Suprapubic skin (tissue), 4 donors: ENCODE measurements around the gene ZBTB46. TPM values are rescaled to one million over a fixed set of nuclear protein-coding genes. Genes with fewer than 3 reads are reported as not detected.
"Not testable (repeated sequence)": the region's sequence is repeated elsewhere in the genome, so short reads cannot be mapped to it uniquely, and the experiment has no call there.

Experiments used
- DNase-seq, 2 donors: peaks; one replicate each; pipeline ENCODE4 v3.0.0-alpha.2; 2019; ENCODE audit warnings: low spot score in 2 of 2
- H3K27ac ChIP-seq: fragments of 200-600 bp; sonication (generic); one replicate; pipeline ENCODE4 v1.5.1; 2019
- H3K27me3 ChIP-seq: fragments of 200-600 bp; sonication (generic); one replicate; pipeline ENCODE4 v1.5.1; 2019
- H3K36me3 ChIP-seq: fragments of 200-600 bp; sonication (generic); one replicate; pipeline ENCODE4 v1.5.1; 2019
- H3K4me1 ChIP-seq: fragments of 200-600 bp; sonication (generic); one replicate; pipeline ENCODE4 v1.5.1; 2019
- H3K4me3 ChIP-seq: fragments of 200-600 bp; sonication (generic); one replicate; pipeline ENCODE4 v1.5.1; 2019; ENCODE audit warnings: mild to moderate bottlenecking
- H3K9me3 ChIP-seq: fragments of 200-600 bp; sonication (generic); one replicate; pipeline ENCODE4 v1.5.1; 2019
- CTCF ChIP-seq, 2 donors: fragments of 200-600 bp in 1 of 2; fragments of 450-650 bp in 1 of 2; sonication (generic) in 1 of 2; IDR thresholded peaks; one replicate each; pipeline ENCODE4 v1.5.1; 2016 to 2019; ENCODE audit warnings: antibody characterized with exemption in 2 of 2, mild to moderate bottlenecking in 1 of 2, moderate library complexity in 1 of 2
- EP300 ChIP-seq: sonication (generic); formaldehyde crosslinking; IDR thresholded peaks from one replicate; pipeline ENCODE4 v1.6.1; 2017; ENCODE audit warnings: antibody characterized with exemption
- POLR2A ChIP-seq, 2 donors: fragments of 450-650 bp; IDR thresholded peaks; one replicate each; pipeline ENCODE4 v1.6.1; 2017; ENCODE audit warnings: antibody characterized with exemption in 2 of 2, mild to moderate bottlenecking in 2 of 2, moderate library complexity in 2 of 2
- POLR2AphosphoS5 ChIP-seq, 3 donors: sonication (generic); formaldehyde crosslinking; IDR thresholded peaks; one replicate each; pipeline ENCODE4 v1.6.1; 2017; ENCODE audit warnings: antibody characterized with exemption in 3 of 3
- WGBS: methylation state at CpG from one replicate; pipeline ENCODE4 v1.1.5; 2018; 5-methylcytosine and 5-hydroxymethylcytosine counted together
- total RNA-seq, 4 donors: library from RNA; depleted of rRNA; stranded (reverse); fragments of >200 nt; gene quantifications; one replicate each; pipeline ENCODE4 v1.1.0, GENCODE V29; 2016

The ZBTB46 gene
- total RNA-seq, 4 donors from 2014 or later, result 3.4 to 5.1 (median 4.4) TPM

GRCh38 chr20:63777614-63778013 is 53.5 kb downstream of the ZBTB46 start:
- H3K9me3 ChIP-seq, result no peaks in the 10 kb centered on the region
- 96% methylated on average over 13 of the region's 13 CpGs for WGBS
- no peak overlapping the region for H3K4me3 ChIP-seq
- DNase-seq, result no peak
- H3K4me1 ChIP-seq, result peaks cover 22% of the 10 kb centered on the region
- no peaks in the 10 kb centered on the region for H3K36me3 ChIP-seq
- H3K27ac ChIP-seq, result no peak overlapping the region
- TF ChIP-seq EP300 (no peak), POLR2A (IDR thresholded peaks at IDR 0.05) (no peak), CTCF (IDR thresholded peaks at IDR 0.05) (no peak), POLR2AphosphoS5 (IDR thresholded peaks at IDR 0.05) (no peak)
- no peaks in the 10 kb centered on the region for H3K27me3 ChIP-seq

DNA sequence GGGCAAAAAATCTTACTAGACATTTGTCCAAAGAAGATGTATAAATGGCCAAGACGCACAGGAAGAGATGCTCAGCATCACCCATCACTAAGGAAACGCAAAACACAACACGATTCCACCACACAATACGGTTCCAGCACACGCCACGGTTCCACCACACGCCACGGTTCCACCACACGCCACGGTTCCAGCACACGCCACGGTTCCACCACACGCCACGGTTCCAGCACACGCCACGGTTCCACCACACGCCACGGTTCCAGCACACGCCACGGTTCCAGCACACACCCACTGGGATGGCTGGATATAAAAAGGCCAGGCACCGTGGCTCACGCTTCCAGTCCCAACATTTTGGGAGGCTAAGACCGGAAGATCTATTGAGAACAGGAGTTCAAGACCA is 54.2 kb downstream of the ZBTB46 start:
- not testable (repeated sequence) for H3K9me3 ChIP-seq

GRCh38 chr20:63775096-63775978 is 55.7 kb downstream of the ZBTB46 start:
- DNase-seq, result peak in 1 of 2 donors; percentile 72
- no peaks in the 10 kb centered on the region for H3K9me3 ChIP-seq
- TF ChIP-seq CTCF (IDR thresholded peaks at IDR 0.05) (peak; percentile 36 to 69), EP300 (no peak), POLR2AphosphoS5 (IDR thresholded peaks at IDR 0.05) (no peak), POLR2A (IDR thresholded peaks at IDR 0.05) (no peak)
- H3K27ac ChIP-seq, result no peak overlapping the region
- WGBS, result 15% methylated on average over 26 of the region's 67 CpGs
- H3K4me3 ChIP-seq, result peak overlapping the region; percentile 10
- H3K4me1 ChIP-seq, result peaks cover 25% of the 10 kb centered on the region
- no peaks in the 10 kb centered on the region for H3K36me3 ChIP-seq
- no peaks in the 10 kb centered on the region for H3K27me3 ChIP-seq

More for the DNA sequence above, 54.2 kb downstream of the ZBTB46 start:
- not testable (repeated sequence) for DNase-seq, H3K27me3 ChIP-seq, H3K36me3 ChIP-seq, H3K4me3 ChIP-seq, H3K27ac ChIP-seq
- H3K4me1 ChIP-seq, result peaks cover 25% of the 10 kb centered on the region
- whole genome bisulfite sequencing, result 95% methylated on average over 23 of the region's 23 CpGs

- Histone ChIP-seq H3K36me3 (no peaks in the 10 kb centered on the region), H3K4me1 (peaks cover 25% of the 10 kb centered on the region), H3K9me3 (no peaks in the 10 kb centered on the region), H3K4me3 (peak overlapping the region; percentile 10), H3K27me3 (no peaks in the 10 kb centered on the region), H3K27ac (no peak overlapping the region)
- WGBS, result 63% methylated on average over 15 of the region's 15 CpGs
- no peak for DNase-seq
- TF ChIP-seq CTCF (IDR thresholded peaks at IDR 0.05) (no peak), EP300 (no peak), POLR2A (IDR thresholded peaks at IDR 0.05) (no peak), POLR2AphosphoS5 (IDR thresholded peaks at IDR 0.05) (no peak)
Measured at GRCh38 chr20:63774306-63774705, 56.8 kb downstream of the ZBTB46 start.

DNA sequence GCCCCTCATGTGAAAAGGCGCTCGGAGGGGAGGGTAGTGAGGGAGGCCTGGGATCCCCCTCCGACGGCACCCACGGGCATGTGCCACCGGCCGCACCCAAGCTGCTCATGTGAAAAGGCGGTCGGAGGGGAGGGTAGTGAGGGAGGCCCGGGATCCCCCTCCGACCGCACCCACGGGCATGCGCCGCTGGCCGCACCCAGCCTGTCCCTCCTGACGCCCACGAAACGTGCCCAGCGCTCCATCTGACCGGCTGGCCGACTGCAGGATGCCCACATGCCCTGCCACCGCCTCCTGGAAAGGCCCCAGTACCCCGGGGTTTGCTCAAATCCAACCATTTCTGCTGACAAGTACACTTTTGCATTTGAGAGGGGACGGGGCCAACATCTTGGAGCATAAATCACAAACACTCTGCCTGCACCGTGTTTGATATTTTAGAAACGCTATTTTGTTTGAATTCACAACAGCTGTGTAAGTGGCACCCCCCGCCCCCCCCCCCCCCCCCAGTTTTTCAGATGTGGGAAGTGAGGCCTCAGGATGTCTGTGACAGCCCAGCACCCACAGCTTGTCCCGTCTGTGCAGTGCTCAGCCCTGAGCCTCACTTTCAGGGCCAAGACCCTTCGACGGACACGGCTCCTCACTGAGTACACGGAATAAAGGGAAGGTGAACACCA is 57.4 kb downstream of the ZBTB46 start:
- peaks cover 6% of the 10 kb centered on the region for H3K36me3 ChIP-seq
- TF ChIP-seq POLR2A (IDR thresholded peaks at IDR 0.05) (no peak), POLR2AphosphoS5 (IDR thresholded peaks at IDR 0.05) (no peak), EP300 (no peak), CTCF (IDR thresholded peaks at IDR 0.05) (no peak)
- no peak overlapping the region for H3K4me3 ChIP-seq
- H3K4me1 ChIP-seq, result peaks cover 25% of the 10 kb centered on the region
- no peak overlapping the region for H3K27ac ChIP-seq
- no peaks in the 10 kb centered on the region for H3K9me3 ChIP-seq
- 75% methylated on average over 19 of the region's 33 CpGs for WGBS
- H3K27me3 ChIP-seq, result no peaks in the 10 kb centered on the region
- no peak for DNase-seq
